Hematopoietic multipotent progenitor cell treated with erythropoietin and hydrocortisone succinate and interleukin-3 and kit ligand, for 4 days (in vitro differentiated cells): ENCODE results near the gene PKP2.

ENCODE experiments used
- DNase-seq: peaks from one replicate; pipeline ENCODE4 v3.0.0-alpha.2; 2015

PKP2 gene

GRCh38 chr12:32801269-32801980, 95.2 kb downstream of the PKP2 start:
- no peak for DNase-seq

DNA sequence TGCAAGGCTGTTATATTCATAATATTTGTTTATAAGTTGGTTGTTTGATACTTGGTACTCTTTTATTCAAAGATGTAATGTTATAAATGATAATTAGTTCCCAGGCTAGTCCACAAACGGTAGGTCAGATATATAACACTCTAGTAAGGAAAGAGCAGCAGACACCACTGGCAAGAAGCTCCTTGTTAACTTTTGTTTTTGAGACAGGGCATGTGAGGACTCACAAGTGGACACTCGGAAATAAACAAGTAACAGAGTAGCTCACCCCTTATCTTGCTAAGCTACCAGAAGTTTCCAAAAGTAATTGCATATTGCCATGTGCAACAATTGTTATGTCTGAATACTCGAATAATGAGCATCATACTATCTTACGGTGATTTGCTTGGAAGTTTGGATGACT, 102.3 kb downstream of the PKP2 start:
- no peak for DNase-seq

DNA sequence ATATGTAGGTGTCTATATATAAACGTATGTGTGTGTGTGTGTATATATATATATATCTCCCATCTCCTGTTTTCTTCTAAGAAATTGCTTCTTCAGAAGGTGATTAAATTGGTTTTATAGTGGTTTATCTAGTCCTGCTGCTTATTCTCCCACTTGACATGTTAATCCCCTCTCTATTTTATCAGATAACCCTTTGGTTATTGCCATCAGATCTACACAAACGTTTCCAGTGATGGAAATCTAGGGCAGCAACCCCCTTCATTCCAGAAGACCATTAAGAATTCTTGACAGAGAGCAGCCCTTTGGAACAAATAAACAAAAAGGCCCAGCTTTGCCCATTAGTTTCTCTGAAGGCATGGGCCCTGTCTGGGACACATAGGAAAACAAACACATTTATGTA, 106.7 kb downstream of the PKP2 start:
- no peak for DNase-seq

- no peak for DNase-seq
Observed at GRCh38 chr12:32789446-32789845, 107.1 kb downstream of the PKP2 start.

DNA sequence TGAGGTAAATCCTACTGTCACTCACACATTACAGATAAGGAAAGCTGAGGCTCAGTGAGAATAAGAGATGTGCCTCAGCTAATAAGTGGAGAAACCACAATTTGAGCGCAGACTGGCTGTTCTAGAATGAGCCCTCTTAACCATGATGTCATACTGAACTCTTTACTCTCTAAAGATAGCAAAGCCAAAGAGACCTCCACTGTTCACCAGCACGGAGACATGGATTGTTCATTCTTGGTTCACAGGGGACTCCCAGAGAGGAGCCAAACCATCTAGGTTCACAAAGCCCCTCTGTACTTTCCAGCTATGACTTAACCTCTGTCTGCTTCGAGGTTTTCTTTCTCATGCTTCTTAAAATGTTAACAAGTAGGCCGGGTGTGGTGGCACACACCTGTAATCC, 108.2 kb downstream of the PKP2 start:
- DNase-seq = no peak

DNA sequence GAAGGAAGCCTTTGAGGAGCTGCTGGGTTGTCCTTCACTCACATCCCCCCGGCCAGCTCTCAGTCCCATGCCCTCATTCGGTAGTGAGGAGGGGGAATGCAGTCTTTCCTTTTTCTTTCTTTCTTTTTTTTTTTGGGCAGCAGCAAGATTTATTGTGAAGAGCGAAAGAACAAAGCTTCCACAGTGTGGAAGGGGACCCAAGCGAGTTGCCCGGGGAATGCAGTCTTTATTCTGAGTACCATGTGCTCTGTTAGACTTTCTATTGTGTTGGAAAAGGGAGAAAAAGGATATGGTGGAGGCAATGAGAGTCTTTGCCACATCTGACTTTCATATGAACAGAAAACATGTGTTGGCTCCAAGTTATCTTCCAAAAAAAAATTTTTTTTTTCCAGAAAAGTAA, 111.0 kb downstream of the PKP2 start:
- DNase-seq = no peak

DNA sequence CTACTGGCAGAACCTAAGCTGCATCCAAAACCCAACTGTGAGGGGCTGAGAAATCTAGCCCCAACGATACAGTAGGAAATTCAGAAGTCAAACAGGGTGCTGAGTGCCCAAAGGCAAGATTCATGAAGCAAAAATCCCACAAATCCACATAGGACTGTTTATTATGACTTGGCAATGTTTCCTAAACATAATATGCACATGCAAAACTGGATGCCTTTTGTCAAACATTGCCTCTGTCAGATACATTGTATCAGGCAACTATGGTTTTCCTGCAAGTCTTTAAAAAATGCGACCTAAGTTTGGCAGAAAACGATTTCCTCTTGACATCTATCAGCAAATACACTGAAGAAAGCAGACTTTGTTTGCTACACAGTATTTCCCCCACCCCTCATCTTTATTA, 113.5 kb downstream of the PKP2 start:
- DNase-seq = no peak

GRCh38 chr12:32780071-32780470, 116.5 kb downstream of the PKP2 start:
- DNase-seq = no peak

GRCh38 chr12:32777691-32778175, 118.8 kb downstream of the PKP2 start:
- no peak for DNase-seq

GRCh38 chr12:32777159-32777558, 119.4 kb downstream of the PKP2 start:
- DNase-seq = no peak

DNA sequence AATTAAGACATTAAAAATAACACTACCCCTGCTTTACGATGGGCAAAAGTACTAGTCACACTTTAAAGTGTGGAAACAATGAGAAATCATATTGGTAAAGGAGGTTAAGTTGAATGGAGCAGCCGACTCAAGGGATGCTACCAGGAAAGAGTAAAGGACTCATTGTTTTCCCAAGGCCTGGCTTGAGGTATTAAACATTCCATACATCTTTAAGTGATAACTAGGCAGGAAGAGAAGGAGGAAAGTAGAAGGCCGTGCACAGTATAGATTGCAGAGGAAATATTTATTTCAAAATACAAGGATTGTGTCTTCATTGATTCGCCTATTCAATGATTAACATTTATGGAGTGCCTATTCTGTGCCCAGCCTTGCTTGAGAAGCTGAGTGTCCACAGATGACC, 120.3 kb downstream of the PKP2 start:
- no peak for DNase-seq

DNA sequence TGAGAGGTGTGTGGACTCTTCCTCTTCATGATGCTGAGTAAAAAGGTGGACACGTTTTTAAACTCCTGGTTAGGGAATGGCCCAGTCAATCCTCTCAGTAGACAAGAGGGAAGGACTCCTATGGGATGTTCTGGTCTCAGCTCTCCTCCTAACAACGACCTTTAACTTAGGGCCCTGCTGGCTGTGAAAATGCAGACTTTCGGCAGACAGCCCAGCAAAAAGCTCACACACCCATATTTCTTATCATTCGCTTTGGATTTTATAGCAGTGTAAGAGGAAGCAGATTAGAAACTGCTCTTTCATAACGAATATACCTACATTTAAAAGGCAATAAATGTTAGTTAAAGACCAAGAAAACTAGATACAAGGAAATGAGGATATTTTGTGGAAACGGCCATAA, 122.9 kb downstream of the PKP2 start:
- no peak for DNase-seq

GRCh38 chr12:32770141-32770540, 126.4 kb downstream of the PKP2 start:
- DNase-seq = no peak

- no peak for DNase-seq
Observed at GRCh38 chr12:32768518-32768917, 128.1 kb downstream of the PKP2 start.

DNA sequence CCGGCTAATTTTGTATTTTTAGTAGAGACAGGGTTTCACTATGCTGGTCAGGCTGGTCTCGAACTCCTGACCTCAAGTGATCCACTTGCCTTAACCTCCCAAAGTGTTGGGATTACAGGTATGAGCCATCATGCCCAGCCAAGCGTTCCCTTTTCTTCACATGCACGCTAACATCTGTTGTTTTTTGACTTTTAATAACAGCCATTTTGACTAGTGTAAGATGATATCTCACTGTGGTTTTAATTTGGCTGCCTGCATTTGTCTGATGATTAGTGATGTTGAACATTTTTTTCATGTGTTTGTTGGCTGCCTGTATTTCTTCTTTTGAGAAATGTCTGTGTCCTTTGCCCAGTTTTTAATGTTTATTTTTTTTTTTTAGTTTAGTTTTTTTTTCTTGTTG, 130.7 kb downstream of the PKP2 start:
- peak; percentile 26 for DNase-seq

- DNase-seq = peak; percentile 85
Observed at GRCh38 chr12:32761716-32762115, 134.9 kb downstream of the PKP2 start.

DNA sequence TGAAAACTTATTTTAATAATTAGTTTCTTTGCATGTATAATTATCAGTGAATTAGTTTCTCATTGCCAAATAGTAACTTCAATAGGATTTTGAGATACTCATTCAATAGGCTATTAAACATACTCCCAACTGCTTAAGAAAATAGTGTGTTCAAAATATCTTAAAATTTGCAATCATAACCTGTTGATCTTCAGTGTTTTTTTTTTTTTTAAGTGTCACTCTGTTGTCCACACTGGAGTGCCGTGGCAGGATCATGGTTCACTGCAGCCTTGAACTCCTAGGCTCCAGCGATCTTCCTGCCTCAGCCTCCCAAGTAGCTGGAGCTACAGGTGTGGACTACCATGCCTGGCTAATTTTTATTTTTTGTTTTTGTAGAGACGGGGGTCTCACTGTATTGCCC, 139.4 kb downstream of the PKP2 start:
- DNase-seq = no peak

DNA sequence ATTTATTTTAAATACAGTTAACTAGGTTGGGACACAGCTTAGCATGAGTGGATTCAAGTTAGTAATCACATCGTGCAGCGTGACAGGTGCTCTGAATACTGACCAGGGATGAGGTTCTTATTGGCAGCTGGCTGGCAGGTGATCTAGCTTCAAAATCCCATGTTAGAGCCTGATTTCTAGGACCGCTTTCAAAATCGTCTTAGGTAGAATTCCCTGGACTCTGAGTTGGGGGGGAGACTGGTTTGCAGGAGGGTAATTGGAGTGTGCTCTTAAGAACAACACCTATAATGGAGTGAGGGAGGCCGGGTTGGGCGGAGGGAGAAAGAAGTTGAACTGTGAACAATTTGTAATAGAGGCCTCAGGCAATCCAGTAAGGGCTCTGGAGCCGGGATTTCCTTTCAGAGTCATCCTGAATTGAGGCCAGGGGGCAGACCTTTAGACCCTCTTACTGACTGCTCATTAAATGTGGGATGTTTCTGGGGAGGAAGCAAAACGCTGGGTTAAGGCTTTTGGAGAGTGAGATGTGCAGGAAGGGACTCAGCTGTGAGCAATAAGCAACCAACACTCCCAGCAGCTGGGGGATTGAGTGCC, 140.0 kb downstream of the PKP2 start:
- DNase-seq = no peak

- peak; percentile 99 for DNase-seq
Observed at GRCh38 chr12:32755654-32756475, 140.7 kb downstream of the PKP2 start, which contains the start of gene YARS2. TSS of gene YARS2 (minus strand) at chr12:32755897. CDS start at chr12:32755874, 23 bp downstream.

- DNase-seq = peak; percentile 89
Observed at GRCh38 chr12:32755051-32755653, 141.4 kb downstream of the PKP2 start.

- DNase-seq = no peak
Observed at GRCh38 chr12:32754111-32754510, 142.5 kb downstream of the PKP2 start.

GRCh38 chr12:32753605-32754004, 143.0 kb downstream of the PKP2 start:
- no peak for DNase-seq

DNA sequence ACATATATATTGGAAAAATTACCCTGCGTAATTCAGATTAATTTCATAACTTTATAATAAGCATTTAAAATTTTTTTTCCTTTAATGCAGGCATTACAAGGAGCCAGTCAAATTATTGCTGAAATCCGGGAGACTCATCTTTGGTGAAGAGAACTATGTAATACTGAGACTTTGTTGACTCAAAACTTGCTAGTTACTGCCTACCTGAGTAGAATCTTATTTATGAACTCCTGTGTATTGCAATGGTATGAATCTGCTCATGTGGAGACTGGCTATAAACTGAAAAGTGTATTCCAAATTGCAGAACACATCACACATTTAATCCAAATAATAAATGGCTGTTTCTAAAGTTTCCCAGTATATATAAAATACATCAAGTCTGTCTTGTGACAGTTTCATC, 153.3 kb downstream of the PKP2 start:
- no peak for DNase-seq
